GM12873 (cell line): Measurements from ENCODE around the gene RCOR2.

Experiments
- TF ChIP-seq, protein P1 (sequence below): IDR thresholded peaks from 2 replicates; pipeline ENCODE4 v1.5.1; 2012; ENCODE audit warnings: low read depth, mild to moderate bottlenecking, moderate library complexity, low read length, control low read depth; ENCODE audit not compliant: insufficient read depth; ENCODE audit errors: missing control alignments

The RCOR2 gene

GRCh38 chr11:63916837-63917691 is at the start of gene RCOR2:
TSS of gene RCOR2 (minus strand) at chr11:63917164. CDS start at chr11:63916456, 708 bp downstream.
- TF ChIP-seq, protein P1, sequence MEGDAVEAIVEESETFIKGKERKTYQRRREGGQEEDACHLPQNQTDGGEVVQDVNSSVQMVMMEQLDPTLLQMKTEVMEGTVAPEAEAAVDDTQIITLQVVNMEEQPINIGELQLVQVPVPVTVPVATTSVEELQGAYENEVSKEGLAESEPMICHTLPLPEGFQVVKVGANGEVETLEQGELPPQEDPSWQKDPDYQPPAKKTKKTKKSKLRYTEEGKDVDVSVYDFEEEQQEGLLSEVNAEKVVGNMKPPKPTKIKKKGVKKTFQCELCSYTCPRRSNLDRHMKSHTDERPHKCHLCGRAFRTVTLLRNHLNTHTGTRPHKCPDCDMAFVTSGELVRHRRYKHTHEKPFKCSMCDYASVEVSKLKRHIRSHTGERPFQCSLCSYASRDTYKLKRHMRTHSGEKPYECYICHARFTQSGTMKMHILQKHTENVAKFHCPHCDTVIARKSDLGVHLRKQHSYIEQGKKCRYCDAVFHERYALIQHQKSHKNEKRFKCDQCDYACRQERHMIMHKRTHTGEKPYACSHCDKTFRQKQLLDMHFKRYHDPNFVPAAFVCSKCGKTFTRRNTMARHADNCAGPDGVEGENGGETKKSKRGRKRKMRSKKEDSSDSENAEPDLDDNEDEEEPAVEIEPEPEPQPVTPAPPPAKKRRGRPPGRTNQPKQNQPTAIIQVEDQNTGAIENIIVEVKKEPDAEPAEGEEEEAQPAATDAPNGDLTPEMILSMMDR: no peak

GRCh38 chr11:63966444-63966843 is 49.5 kb upstream of the RCOR2 start:
- TF ChIP-seq, protein P1: no peak

DNA sequence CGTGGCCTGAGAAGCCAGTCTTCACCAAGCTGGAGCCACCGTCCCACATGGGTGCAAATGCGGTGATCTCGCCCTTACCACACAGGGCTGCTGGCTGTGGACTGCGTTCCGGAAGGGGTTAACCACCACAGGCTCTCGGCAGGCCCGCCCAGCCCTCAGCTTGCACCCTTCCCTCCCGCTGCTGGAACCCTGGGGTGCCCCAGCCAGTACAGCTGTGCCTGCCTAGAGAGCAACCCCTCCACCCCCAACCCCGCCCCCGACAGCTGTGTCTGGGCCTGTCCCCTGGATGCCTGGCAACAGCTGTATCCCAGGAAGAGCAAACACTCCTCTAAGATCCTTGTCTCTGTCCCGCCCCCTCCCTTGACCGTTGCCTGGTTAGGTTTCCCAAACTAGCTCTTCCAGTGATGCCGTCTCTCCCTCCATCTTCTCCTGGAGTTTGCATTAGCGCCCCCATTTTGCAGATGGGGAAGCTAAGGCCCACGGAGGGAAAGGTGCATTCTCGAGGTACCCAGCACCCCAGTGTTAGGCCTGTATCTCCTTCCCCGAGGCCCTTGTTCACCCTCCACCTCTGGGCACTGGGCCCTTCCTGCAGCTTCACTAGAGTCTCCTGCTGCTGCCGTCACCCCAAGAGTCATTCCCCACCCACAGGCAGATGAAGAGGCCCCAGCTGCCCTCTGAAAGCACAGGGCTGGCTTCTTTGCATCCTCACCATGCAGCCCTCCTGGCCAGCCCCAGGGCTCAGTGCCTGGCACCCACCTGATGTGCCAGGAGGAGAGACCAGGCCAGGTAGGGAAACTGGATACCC is 44.8 kb upstream of the RCOR2 start:
- TF ChIP-seq, protein P1: no peak

DNA sequence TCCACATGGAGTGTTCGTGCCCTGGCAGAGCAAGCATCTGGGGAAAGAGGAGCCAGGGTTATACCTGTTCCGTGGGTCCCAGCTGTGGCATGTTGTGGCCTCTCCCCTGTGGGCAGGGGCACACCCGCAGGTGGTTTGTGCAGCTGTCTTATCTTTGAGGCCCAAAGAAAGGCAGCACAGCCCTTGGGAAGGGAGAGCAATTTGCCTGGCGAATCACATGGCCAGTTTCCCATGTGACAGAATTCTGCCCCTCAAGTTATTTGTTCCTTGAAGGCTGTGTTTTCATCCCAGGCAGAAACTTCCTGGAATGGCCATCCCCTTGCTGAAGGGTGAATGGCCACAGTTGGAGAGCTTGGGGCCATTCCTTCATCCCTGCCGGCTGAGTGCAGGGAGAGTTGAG is 41.0 kb upstream of the RCOR2 start:
- TF ChIP-seq, protein P1: no peak

GRCh38 chr11:63952570-63952969 is 35.6 kb upstream of the RCOR2 start:
- TF ChIP-seq, protein P1: no peak

DNA sequence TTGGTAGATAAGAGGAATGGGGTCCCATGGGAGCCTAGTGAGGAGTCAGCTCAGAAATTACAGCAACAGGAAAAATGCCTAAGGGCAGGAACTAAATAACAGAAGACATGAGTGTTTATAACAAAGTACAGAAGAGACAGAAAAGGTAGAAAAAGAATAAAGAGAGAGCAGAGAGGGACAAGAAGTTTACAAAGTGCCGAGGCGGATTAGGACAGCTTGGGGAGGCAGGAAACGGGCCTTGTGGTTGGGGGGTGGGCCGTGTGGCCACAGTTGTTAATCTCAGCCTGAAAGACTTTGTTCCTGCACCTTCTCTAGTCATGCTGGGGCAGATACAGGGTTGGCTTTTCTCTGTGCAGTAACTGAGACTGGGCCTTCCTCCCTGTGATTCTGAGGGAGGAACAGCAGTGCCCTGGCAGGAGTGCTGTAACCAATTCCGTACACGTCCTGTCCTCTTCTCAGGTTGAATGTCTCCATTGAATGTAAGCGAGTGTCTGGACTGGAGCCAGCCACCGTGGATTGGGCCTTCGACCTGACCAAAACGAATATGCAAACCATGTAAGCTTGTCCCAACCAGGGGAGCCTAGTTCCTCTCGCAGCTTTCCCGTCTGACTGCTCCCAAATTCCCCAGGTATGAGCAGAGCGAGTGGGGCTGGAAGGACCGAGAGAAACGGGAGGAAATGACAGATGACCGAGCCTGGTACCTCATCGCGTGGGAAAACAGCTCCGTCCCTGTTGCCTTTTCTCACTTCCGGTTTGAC is 35.0 kb upstream of the RCOR2 start:
- TF ChIP-seq, protein P1: no peak

GRCh38 chr11:63945477-63946163 is 28.7 kb upstream of the RCOR2 start:
- TF ChIP-seq, protein P1: peak; percentile 70
